ENCODE data around the gene ETV5.

GRCh38 chr3:186070133-186070532 is 38.8 kb downstream of the ETV5 start:
- TF ChIP-seq POLR2A (IDR thresholded peaks at IDR 0.05; ENCODE audit: low read depth, low read length) = no peak
- TF ChIP-seq POU2F2 (IDR thresholded peaks at IDR 0.05; ENCODE audit: low read depth, low read length) = no peak
